HEK293T (cell line): ENCODE measurements around the gene SPPL2C.

Source experiments
- FOXK2 ChIP-seq: fragments of 450-650 bp; IDR thresholded peaks from 2 replicates; pipeline ENCODE4 v1.6.1; 2016; ENCODE audit warnings: mild to moderate bottlenecking
- TARDBP ChIP-seq: fragments of 450-650 bp; IDR thresholded peaks from 2 replicates; pipeline ENCODE4 v1.6.1; 2016

GRCh38 chr17:45873728-45874127 is 29.0 kb downstream of the SPPL2C start:
- TF ChIP-seq TARDBP (no peak), FOXK2 (no peak)
